T-helper 2 cell treated with Interferon-gamma antibody and Interleukin-4, amounts not matched to agents 100 ng/mL and 5 ng/mL, for 36 hours (primary cell): ENCODE data around the gene DSCAML1. TPM values are rescaled to one million over a fixed set of nuclear protein-coding genes. Genes with fewer than 3 reads are reported as not detected.

Experiments used
- intact Hi-C: fragments of 100-400 bp; cut with micrococcal nuclease; formaldehyde crosslinking; loops from one replicate; pipeline ENCODE4 v1.15.1; 2023
- total RNA-seq: library from RNA; stranded (reverse); gene quantifications from 2 replicates; pipeline ENCODE4 v1.2.3, GENCODE V29; 2022

The DSCAML1 gene
- total RNA-seq, 1 donor from 2014 or later, result 0.05 TPM

- intact Hi-C loops, result no loop called here
Measured at GRCh38 chr11:117730208-117730800, 66.7 kb downstream of the DSCAML1 start.

- intact Hi-C loops, result no loop called here
Measured at GRCh38 chr11:117725048-117725734, 71.8 kb downstream of the DSCAML1 start.

GRCh38 chr11:117724621-117725020, 72.4 kb downstream of the DSCAML1 start:
- intact Hi-C loops, result no loop called here

GRCh38 chr11:117724104-117724503, 72.9 kb downstream of the DSCAML1 start:
- intact Hi-C loops, result no loop called here

- intact Hi-C loops, result no loop called here
Measured at GRCh38 chr11:117723277-117724024, 73.6 kb downstream of the DSCAML1 start.

GRCh38 chr11:117722082-117722481, 74.9 kb downstream of the DSCAML1 start:
- intact Hi-C loops, result no loop called here

- intact Hi-C loops, result no loop called here
Measured at GRCh38 chr11:117720061-117720511, 76.9 kb downstream of the DSCAML1 start.

GRCh38 chr11:117719480-117719879, 77.5 kb downstream of the DSCAML1 start:
- intact Hi-C loops, result no loop called here

- intact Hi-C loops, result no loop called here
Measured at GRCh38 chr11:117717485-117718314, 79.3 kb downstream of the DSCAML1 start.

- intact Hi-C loops, result no loop called here
Measured at GRCh38 chr11:117716521-117717440, 80.2 kb downstream of the DSCAML1 start.

GRCh38 chr11:117715801-117716200, 81.2 kb downstream of the DSCAML1 start:
- intact Hi-C loops, result no loop called here

GRCh38 chr11:117713538-117713991, 83.5 kb downstream of the DSCAML1 start:
- intact Hi-C loops, result no loop called here

- intact Hi-C loops, result no loop called here
Measured at GRCh38 chr11:117712530-117712929, 84.5 kb downstream of the DSCAML1 start.

- intact Hi-C loops, result no loop called here
Measured at GRCh38 chr11:117711331-117711730, 85.7 kb downstream of the DSCAML1 start.

GRCh38 chr11:117710211-117710610, 86.8 kb downstream of the DSCAML1 start:
- intact Hi-C loops, result no loop called here

GRCh38 chr11:117706322-117706814, 90.6 kb downstream of the DSCAML1 start:
- intact Hi-C loops, result no loop called here

- intact Hi-C loops, result no loop called here
Measured at GRCh38 chr11:117705866-117706265, 91.2 kb downstream of the DSCAML1 start.

- intact Hi-C loops, result no loop called here
Measured at GRCh38 chr11:117704395-117705100, 92.5 kb downstream of the DSCAML1 start.

GRCh38 chr11:117702946-117703598, 93.9 kb downstream of the DSCAML1 start:
- intact Hi-C loops, result no loop called here
